ENCODE data around the gene RESP18.

DNA sequence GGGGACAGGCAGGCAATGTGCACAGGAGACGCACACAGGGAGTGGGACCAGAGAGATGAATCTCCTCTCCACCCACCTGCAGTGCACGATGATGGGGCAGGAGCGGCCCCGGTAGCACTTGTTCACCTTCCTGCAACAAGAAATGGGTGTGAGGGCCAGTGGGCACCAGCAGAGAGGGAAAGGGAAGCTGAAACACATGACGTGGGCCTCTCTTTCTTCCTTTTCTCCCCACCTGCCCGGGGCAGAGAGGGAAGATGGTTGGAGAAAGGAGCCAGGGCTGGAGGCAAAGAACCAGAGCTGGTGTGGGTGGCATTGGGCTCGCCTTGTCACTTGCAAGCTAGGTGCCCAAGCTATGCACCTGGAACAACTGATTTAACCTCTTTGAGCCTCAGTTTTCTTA is 41.1 kb downstream of the RESP18 start:
- TF ChIP-seq EP300 (IDR thresholded peaks at IDR 0.05): no peak
- TF ChIP-seq, protein P1, sequence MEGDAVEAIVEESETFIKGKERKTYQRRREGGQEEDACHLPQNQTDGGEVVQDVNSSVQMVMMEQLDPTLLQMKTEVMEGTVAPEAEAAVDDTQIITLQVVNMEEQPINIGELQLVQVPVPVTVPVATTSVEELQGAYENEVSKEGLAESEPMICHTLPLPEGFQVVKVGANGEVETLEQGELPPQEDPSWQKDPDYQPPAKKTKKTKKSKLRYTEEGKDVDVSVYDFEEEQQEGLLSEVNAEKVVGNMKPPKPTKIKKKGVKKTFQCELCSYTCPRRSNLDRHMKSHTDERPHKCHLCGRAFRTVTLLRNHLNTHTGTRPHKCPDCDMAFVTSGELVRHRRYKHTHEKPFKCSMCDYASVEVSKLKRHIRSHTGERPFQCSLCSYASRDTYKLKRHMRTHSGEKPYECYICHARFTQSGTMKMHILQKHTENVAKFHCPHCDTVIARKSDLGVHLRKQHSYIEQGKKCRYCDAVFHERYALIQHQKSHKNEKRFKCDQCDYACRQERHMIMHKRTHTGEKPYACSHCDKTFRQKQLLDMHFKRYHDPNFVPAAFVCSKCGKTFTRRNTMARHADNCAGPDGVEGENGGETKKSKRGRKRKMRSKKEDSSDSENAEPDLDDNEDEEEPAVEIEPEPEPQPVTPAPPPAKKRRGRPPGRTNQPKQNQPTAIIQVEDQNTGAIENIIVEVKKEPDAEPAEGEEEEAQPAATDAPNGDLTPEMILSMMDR (IDR thresholded peaks at IDR 0.05): no peak
- no peak for TF ChIP-seq POLR2A (IDR thresholded peaks at IDR 0.05)

Data from tibial nerve (tissue), 4 donors.